GM19239 (cell line): ENCODE data around the gene HOXC12.

Experiments
- DNase-seq: peaks from one replicate; pipeline ENCODE4 v3.0.0; 2011; ENCODE audit warnings: low spot score; ENCODE audit not compliant: insufficient read length
- FAIRE-seq: peaks from 2 replicates; lab custom pipeline; 2011; peaks lifted over from hg19 to GRCh38; lab: Jason Lieb, UNC

The HOXC12 gene

GRCh38 chr12:53954694-53955035, at the start of gene HOXC12:
Gene HOXC12, plus strand, starts transcription at chr12:53954903. Its CDS starts 27 bp downstream, at chr12:53954930.
- FAIRE-seq (no peak), DNase-seq (no peak)

- DNase-seq (no peak), FAIRE-seq (no peak)
Measured at GRCh38 chr12:53907103-53907502, 47.6 kb upstream of the HOXC12 start.

DNA sequence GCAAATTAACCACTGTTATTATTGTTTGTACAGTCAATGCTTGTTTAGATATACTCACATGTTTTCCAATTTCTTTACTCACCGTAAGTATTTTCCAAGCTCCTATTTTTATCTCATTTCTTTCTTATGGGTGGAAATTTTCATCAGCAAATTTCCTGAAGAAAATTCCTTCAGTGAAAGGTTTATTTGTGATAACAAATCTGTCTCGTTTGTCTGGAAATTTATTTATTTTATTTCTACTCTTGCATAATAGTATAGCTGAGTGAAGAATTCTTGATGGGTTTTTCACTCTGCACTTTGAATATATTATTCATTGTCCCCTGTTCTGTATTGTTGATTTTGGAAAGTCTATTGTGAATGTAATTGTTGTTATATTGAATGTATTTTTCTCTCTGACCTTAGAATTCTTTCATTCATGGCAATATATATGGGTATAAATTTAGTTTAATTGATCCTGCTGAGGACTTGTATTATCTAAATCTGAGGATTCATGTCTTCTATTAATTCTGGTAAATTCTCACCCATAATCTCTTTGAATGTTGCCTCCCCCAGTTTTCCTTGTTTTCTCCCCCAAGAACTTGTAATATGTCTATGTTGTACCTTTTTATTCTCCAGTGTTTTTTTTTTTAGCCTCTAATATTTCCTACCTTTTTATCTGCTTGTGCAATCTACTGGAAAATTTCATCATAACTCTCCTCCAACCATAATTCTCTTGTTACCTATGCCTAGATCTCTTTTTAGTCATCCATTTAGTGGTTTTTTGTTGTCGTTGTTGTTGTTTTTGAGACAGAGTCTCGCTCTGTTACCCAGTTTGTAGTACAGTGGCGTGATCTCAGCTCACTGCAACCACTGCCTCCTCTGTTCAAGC, 37.7 kb upstream of the HOXC12 start:
- DNase-seq: no peak

GRCh38 chr12:53924521-53925405, 29.9 kb upstream of the HOXC12 start:
- DNase-seq: no peak
- FAIRE-seq: no peak

More for the DNA sequence above, 37.7 kb upstream of the HOXC12 start:
- no peak for FAIRE-seq

- FAIRE-seq (no peak), DNase-seq (no peak)
Measured at GRCh38 chr12:53927220-53928029, 27.3 kb upstream of the HOXC12 start.

- FAIRE-seq (no peak), DNase-seq (no peak)
Measured at GRCh38 chr12:53928054-53928835, 26.5 kb upstream of the HOXC12 start.

GRCh38 chr12:53929527-53929926, 25.2 kb upstream of the HOXC12 start:
- DNase-seq (no peak), FAIRE-seq (no peak)

GRCh38 chr12:53930591-53931255, 24.0 kb upstream of the HOXC12 start:
- DNase-seq: no peak
- FAIRE-seq: no peak

DNA sequence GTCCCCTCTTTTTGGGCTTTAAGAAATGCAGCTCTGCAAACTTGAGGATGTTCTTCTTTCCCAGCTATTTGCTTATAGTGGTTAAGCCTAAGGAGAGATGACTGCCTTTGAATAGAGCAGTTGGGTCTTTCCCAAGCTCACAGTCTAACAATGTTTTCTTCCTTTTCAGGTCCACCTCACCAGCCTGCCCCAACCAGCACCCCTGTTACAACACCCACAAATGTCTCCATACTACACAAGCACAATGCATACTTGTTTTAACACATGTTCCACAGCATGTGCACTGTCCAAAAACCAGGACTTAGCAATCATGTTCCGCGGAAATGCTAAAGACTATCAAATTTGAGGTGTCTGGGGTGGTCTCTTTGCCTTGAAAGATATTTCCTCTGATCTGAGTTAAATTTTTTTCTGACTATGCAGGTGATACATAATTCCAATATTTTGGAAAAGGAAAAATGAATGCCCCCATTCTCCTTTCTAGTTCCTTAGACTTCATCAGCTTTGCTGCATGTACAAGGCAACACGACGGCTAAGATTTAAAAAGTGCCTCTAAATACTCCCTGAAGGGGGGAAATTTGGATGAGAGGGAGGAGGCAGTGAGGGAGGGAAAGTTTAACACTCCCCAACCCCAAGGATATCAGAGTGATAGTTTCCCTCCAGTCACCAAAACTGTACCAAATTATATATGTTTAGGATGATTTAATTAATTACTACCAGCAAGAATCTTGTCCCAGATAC, 22.7 kb upstream of the HOXC12 start:
- peak; percentile 11 for FAIRE-seq

DNA sequence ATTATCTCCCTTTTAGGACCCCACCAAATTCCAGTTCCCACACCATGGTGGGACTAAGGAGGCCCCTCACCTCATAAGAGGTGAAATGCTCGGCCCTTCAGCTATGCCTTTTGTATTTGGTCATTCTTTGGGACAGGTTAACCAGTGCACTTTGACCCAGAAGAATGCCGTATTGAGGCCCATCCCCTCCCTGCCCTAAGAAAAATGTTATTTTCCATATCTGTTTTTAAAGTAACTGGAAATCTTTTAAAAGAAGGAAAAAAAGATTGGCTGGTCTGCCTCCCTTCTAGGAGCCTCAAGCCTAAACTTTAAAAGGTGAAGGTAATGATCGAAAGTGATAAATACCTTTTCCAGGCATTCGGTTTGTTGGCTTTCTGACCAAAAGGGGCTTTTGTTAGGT, 21.8 kb upstream of the HOXC12 start:
- no peak for FAIRE-seq

More for the DNA sequence above, 22.7 kb upstream of the HOXC12 start:
- no peak for DNase-seq

GRCh38 chr12:53935383-53936341, 19.0 kb upstream of the HOXC12 start:
- FAIRE-seq: no peak
- no peak for DNase-seq

More for the DNA sequence above, 21.8 kb upstream of the HOXC12 start:
- no peak for DNase-seq

- DNase-seq: no peak
- no peak for FAIRE-seq
Measured at GRCh38 chr12:53937099-53937498, 17.6 kb upstream of the HOXC12 start.

DNA sequence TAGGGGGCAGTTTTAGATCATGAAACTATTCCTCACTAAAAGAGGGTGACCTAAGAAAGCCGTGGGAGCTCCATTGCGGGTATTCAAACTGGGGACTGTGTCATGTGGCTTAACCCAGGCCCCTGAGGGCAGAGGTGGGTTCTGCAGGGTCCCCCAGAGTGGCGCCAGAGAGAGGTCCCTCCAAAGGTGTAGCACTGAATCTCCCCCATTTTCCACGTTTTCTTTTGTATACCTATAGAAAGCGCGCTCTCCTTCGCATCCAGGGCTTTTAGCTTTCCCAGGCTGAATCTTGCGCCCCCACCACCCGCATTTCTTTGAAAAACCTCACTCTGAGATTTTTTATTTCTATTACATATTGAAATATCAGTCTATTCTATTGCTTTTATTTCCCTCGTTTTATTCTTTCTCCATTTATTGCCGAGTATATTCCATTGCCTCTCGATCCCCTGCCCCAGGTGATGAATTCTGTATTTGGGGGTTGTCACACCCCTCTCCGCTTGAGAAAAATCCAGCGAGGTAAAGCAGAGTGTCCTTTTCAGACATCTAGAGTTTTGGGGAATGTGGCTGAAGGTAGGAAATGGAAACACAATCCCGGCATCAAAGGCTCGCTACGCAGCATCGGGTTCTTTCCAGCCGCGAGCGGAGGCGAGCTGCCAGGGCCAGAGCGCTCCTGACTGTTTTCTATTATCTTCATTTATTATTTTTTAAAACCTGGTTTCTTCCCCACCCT, 16.9 kb upstream of the HOXC12 start:
- DNase-seq: no peak
- FAIRE-seq: no peak

- DNase-seq (no peak), FAIRE-seq (no peak)
Measured at GRCh38 chr12:53938326-53939140, 16.2 kb upstream of the HOXC12 start, which contains the start of gene HOXC13. Gene HOXC13, plus strand, starts transcription at chr12:53938831. Its CDS starts 76 bp downstream, at chr12:53938907.
